Measurements from ENCODE around the gene ZNF555. TPM values are rescaled to one million over a fixed set of nuclear protein-coding genes. Genes with fewer than 3 reads are reported as not detected.
"Not testable (repeated sequence)": the region's sequence is repeated elsewhere in the genome, so short reads cannot be mapped to it uniquely, and the experiment has no call there.

The ZNF555 gene
- 2.9 TPM for polyA plus RNA-seq (2013, experiment 1 of 2)
- 3.0 TPM for polyA plus RNA-seq (2013, experiment 2 of 2)

DNA sequence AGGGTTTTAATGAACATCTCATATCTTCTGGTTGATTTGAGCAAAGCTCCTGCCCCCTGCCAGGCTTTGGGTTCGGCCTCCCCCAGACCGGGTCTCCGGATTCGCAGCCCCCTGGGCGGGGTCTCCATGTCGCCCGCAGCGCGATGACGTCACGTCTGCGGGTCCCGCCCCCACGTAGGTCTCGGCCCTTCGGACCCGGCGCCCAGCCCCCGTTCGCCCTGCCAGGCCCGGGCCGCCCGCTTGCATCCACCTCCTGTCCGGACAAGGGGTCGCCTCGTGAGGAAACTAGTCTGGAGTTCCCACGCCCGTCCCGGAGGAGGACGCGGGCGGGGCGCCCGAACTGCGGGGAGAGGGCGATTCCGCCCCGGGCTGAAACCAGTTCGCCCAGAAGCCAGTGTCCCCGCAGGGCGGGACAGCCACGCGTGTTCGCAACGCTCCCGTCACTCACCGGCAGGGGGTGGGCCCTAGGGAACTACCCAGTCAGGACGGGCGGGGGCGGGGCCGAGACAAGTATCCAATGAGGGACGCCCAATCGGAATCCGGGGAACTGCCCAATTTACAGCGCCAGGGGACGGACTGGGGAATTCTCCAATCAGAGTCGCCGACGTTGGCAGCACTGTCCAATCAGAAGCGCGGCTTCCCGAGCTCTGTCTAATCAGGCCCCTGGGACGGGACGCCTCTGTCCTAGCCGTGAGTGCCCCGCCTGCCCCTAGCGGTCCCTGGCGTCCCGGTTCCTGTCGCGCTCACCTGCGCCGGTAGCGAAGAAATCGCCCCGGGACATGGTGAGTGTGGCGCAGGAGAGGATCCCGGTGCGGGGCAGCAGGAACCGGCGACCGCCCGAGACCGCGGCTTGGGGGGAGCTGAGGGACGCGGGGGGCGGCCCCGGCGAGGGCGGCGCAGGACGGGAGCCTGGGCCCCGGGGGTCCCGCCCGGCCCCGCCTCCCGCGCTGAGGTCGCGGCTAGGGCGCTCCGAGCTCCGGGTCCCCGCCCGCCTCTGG lies at the start of gene ZNF555:
ZNF555 (plus strand) TSS at position 682 of the 998 bp plus-strand sequence; CDS start at position 780, 98 bp downstream.
- peak within 1 kb of the TSS; percentile 15 for H2BK15ac ChIP-seq (ENCODE audit: low read depth, poor library complexity, severe bottlenecking)
- peak within 1 kb of the TSS; percentile 84 for H3K27ac ChIP-seq (ENCODE audit: low read length, poor library complexity, severe bottlenecking)
- H3K4ac ChIP-seq (ENCODE audit: low read depth in 1 of 2, low read length in 2 of 2): peak within 1 kb of the TSS in 1 of 2 experiments; percentile 81
- peak; percentile 99 for DNase-seq
- under 1% methylated on average over 76 of the region's 106 CpGs for WGBS
- H3K4me1 ChIP-seq (ENCODE audit: control insufficient read depth, insufficient read depth, low read depth, low read length): peaks cover 8% of the 10 kb centered on the region
- H3K9ac ChIP-seq (ENCODE audit: low read length): peak within 1 kb of the TSS; percentile 87
- peak within 1 kb of the TSS in 1 of 2 experiments; percentile 19 for H2BK12ac ChIP-seq (ENCODE audit: low read length in 2 of 2)
- H2AK5ac ChIP-seq (ENCODE audit: low read length, severe bottlenecking): no peak within 1 kb of the TSS
- H3K79me1 ChIP-seq (replicated peaks; ENCODE audit: low read length, poor library complexity, severe bottlenecking): peaks cover 22% of the 10 kb centered on the region
- H2BK5ac ChIP-seq (ENCODE audit: low read depth, low read length, poor library complexity, severe bottlenecking): no peak within 1 kb of the TSS
- peak within 1 kb of the TSS in 1 of 2 experiments; percentile 87 for H3K23ac ChIP-seq (ENCODE audit: low read length in 2 of 2)
- peaks cover 11 to 13% of the 10 kb centered on the region in 2 experiments for H3K36me3 ChIP-seq (ENCODE audit: control insufficient read depth in 1 of 2, insufficient read depth in 2 of 2, low read depth in 1 of 2, low read length in 2 of 2)
- H3K9me3 ChIP-seq (ENCODE audit: control insufficient read depth, low read length): peaks cover 27% of the 10 kb centered on the region
- peak within 1 kb of the TSS; percentile 77 for H4K91ac ChIP-seq (ENCODE audit: low read length)
- peak within 1 kb of the TSS; percentile 71 to 88 for H3K18ac ChIP-seq (ENCODE audit: low read depth in 1 of 2, low read length in 2 of 2)
- peak within 1 kb of the TSS in 1 of 2 experiments; percentile 75 for H3K14ac ChIP-seq (ENCODE audit: low read length in 2 of 2)
- H4K8ac ChIP-seq (ENCODE audit: low read length): peak within 1 kb of the TSS; percentile 93
- peak within 1 kb of the TSS; percentile 59 for H2BK120ac ChIP-seq (ENCODE audit: low read depth, low read length)
- H3K4me2 ChIP-seq (ENCODE audit: low read length, poor library complexity, severe bottlenecking): peak within 1 kb of the TSS; percentile 96
- no peaks in the 10 kb centered on the region for H3K27me3 ChIP-seq (ENCODE audit: control insufficient read depth in 1 of 2, insufficient read depth in 1 of 2, low read length in 2 of 2)
- peak within 1 kb of the TSS; percentile 95 for H2AFZ ChIP-seq (ENCODE audit: low read depth, low read length)
- peak within 1 kb of the TSS; percentile 83 to 97 for H3K4me3 ChIP-seq (ENCODE audit: insufficient read depth in 1 of 2, low read depth in 1 of 2, low read length in 2 of 2)

DNA sequence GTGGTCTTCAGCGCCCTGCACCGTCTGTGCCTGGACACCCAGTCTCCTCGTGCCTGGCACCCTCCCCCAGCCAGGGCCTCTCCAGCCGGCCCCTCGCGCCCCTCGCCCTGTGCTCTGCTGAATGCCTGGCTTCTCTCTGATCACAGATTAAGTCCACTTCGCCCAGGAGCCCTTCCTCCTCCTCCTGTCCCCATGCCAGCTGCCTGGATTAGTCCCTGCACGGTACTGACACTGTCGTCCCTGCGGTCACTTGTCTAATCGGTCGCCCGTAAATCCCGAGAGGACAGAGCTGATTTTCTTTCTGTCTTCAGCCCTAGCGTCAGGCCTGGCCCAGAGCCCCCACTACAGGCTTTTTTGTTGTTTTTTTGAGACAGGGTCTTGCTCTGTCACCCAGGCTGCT lies 49.4 kb upstream of the ZNF555 start:
- H2BK15ac ChIP-seq (ENCODE audit: low read depth, poor library complexity, severe bottlenecking): no peak overlapping the region
- no peak overlapping the region for H3K9ac ChIP-seq (ENCODE audit: low read length)
- H3K23ac ChIP-seq (ENCODE audit: low read length in 2 of 2): no peak overlapping the region
- H3K27ac ChIP-seq (ENCODE audit: low read length, poor library complexity, severe bottlenecking): no peak overlapping the region
- DNase-seq: no peak
- peaks cover 45 to 81% of the 10 kb centered on the region in 2 experiments for H3K36me3 ChIP-seq (ENCODE audit: control insufficient read depth in 1 of 2, insufficient read depth in 2 of 2, low read depth in 1 of 2, low read length in 2 of 2)
- H2AFZ ChIP-seq (ENCODE audit: low read depth, low read length): no peak overlapping the region
- H3K14ac ChIP-seq (ENCODE audit: low read length in 2 of 2): no peak overlapping the region
- H3K79me1 ChIP-seq (replicated peaks; ENCODE audit: low read length, poor library complexity, severe bottlenecking): peaks cover 57% of the 10 kb centered on the region
- no peak overlapping the region for H2BK120ac ChIP-seq (ENCODE audit: low read depth, low read length)
- H3K9me3 ChIP-seq (ENCODE audit: control insufficient read depth, low read length): no peaks in the 10 kb centered on the region
- no peaks in the 10 kb centered on the region for H3K27me3 ChIP-seq (ENCODE audit: control insufficient read depth in 1 of 2, insufficient read depth in 1 of 2, low read length in 2 of 2)
- no peak overlapping the region for H3K4me3 ChIP-seq (ENCODE audit: insufficient read depth in 1 of 2, low read depth in 1 of 2, low read length in 2 of 2)
- H2BK12ac ChIP-seq (ENCODE audit: low read length in 2 of 2): no peak overlapping the region
- H3K4me2 ChIP-seq (ENCODE audit: low read length, poor library complexity, severe bottlenecking): no peak overlapping the region
- H4K91ac ChIP-seq (ENCODE audit: low read length): no peak overlapping the region
- H3K4me1 ChIP-seq (ENCODE audit: control insufficient read depth, insufficient read depth, low read depth, low read length): peaks cover 5% of the 10 kb centered on the region
- no peak overlapping the region for H3K4ac ChIP-seq (ENCODE audit: low read depth in 1 of 2, low read length in 2 of 2)
- 94% methylated on average over 16 of the region's 16 CpGs for WGBS
- H3K18ac ChIP-seq (ENCODE audit: low read depth in 1 of 2, low read length in 2 of 2): no peak overlapping the region
- H2BK5ac ChIP-seq (ENCODE audit: low read depth, low read length, poor library complexity, severe bottlenecking): no peak overlapping the region
- no peak overlapping the region for H2AK5ac ChIP-seq (ENCODE audit: low read length, severe bottlenecking)
- H4K8ac ChIP-seq (ENCODE audit: low read length): no peak overlapping the region

DNA sequence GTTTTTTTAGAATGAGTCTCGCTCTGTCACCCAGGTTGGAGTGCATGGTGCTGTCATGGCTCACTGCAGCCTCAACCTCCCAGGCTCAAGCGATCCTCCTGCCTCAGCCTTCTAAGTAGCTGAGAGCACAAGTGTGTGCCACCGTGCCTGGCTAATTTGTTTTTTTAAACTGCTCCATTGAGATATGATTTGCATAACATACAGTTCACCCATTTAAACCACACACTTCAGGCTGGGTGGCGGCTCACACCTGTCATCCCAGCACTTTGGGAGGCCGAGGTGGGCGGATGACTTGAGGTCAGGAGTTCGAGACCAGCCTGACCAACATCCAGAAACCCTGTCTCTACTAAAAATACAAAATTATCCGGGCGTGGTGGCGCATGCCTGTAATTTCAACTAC lies 48.6 kb upstream of the ZNF555 start:
- not testable (repeated sequence) for H3K9ac ChIP-seq (ENCODE audit: low read length); H2BK15ac ChIP-seq (ENCODE audit: low read depth, poor library complexity, severe bottlenecking); H3K27me3 ChIP-seq (ENCODE audit: control insufficient read depth in 1 of 2, insufficient read depth in 1 of 2, low read length in 2 of 2); H2BK5ac ChIP-seq (ENCODE audit: low read depth, low read length, poor library complexity, severe bottlenecking); H2BK12ac ChIP-seq (ENCODE audit: low read length in 2 of 2); H4K8ac ChIP-seq (ENCODE audit: low read length); H3K4me1 ChIP-seq (ENCODE audit: control insufficient read depth, insufficient read depth, low read depth, low read length); H3K27ac ChIP-seq (ENCODE audit: low read length, poor library complexity, severe bottlenecking); H2BK120ac ChIP-seq (ENCODE audit: low read depth, low read length); H3K18ac ChIP-seq (ENCODE audit: low read depth in 1 of 2, low read length in 2 of 2); H2AFZ ChIP-seq (ENCODE audit: low read depth, low read length); H3K23ac ChIP-seq (ENCODE audit: low read length in 2 of 2); H3K4me3 ChIP-seq (ENCODE audit: insufficient read depth in 1 of 2, low read depth in 1 of 2, low read length in 2 of 2); H3K4ac ChIP-seq (ENCODE audit: low read depth in 1 of 2, low read length in 2 of 2); H3K4me2 ChIP-seq (ENCODE audit: low read length, poor library complexity, severe bottlenecking); H2AK5ac ChIP-seq (ENCODE audit: low read length, severe bottlenecking); DNase-seq; H4K91ac ChIP-seq (ENCODE audit: low read length); H3K14ac ChIP-seq (ENCODE audit: low read length in 2 of 2); H3K9me3 ChIP-seq (ENCODE audit: control insufficient read depth, low read length)
- WGBS: 98% methylated on average over 10 of the region's 10 CpGs
- peaks cover 52 to 86% of the 10 kb centered on the region in 2 experiments for H3K36me3 ChIP-seq (ENCODE audit: control insufficient read depth in 1 of 2, insufficient read depth in 2 of 2, low read depth in 1 of 2, low read length in 2 of 2)
- peaks cover 59% of the 10 kb centered on the region for H3K79me1 ChIP-seq (replicated peaks; ENCODE audit: low read length, poor library complexity, severe bottlenecking)

DNA sequence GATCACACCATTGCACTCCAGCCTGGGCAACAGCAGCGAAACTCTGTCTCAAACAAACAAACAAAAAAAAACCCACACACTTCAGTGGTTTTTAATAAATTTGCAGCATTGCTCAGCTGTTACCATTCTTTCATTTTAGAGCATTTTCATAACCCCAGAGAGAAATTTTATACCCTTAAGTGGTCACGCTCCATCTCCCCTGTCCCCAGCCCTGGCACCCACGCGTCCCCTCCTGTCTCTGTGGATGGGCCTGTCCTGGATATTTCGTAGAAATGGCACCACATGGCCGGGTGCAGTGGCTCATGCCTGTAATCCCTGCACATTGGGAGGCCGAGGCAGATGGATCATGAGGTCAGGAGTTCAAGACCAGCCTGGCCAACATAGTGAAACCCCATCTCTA lies 48.1 kb upstream of the ZNF555 start:
- no peak for DNase-seq
- H3K9ac ChIP-seq (ENCODE audit: low read length): no peak overlapping the region
- peaks cover 53 to 90% of the 10 kb centered on the region in 2 experiments for H3K36me3 ChIP-seq (ENCODE audit: control insufficient read depth in 1 of 2, insufficient read depth in 2 of 2, low read depth in 1 of 2, low read length in 2 of 2)
- H3K14ac ChIP-seq (ENCODE audit: low read length in 2 of 2): no peak overlapping the region
- no peak overlapping the region for H2BK15ac ChIP-seq (ENCODE audit: low read depth, poor library complexity, severe bottlenecking)
- H2BK120ac ChIP-seq (ENCODE audit: low read depth, low read length): no peak overlapping the region
- no peak overlapping the region for H3K4me3 ChIP-seq (ENCODE audit: insufficient read depth in 1 of 2, low read depth in 1 of 2, low read length in 2 of 2)
- H3K23ac ChIP-seq (ENCODE audit: low read length in 2 of 2): no peak overlapping the region
- H3K27me3 ChIP-seq (ENCODE audit: control insufficient read depth in 1 of 2, insufficient read depth in 1 of 2, low read length in 2 of 2): no peaks in the 10 kb centered on the region
- no peak overlapping the region for H3K4ac ChIP-seq (ENCODE audit: low read depth in 1 of 2, low read length in 2 of 2)
- no peak overlapping the region for H2AK5ac ChIP-seq (ENCODE audit: low read length, severe bottlenecking)
- H3K4me1 ChIP-seq (ENCODE audit: control insufficient read depth, insufficient read depth, low read depth, low read length): peaks cover 5% of the 10 kb centered on the region
- H2BK5ac ChIP-seq (ENCODE audit: low read depth, low read length, poor library complexity, severe bottlenecking): no peak overlapping the region
- no peak overlapping the region for H4K91ac ChIP-seq (ENCODE audit: low read length)
- H3K9me3 ChIP-seq (ENCODE audit: control insufficient read depth, low read length): no peaks in the 10 kb centered on the region
- H4K8ac ChIP-seq (ENCODE audit: low read length): no peak overlapping the region
- no peak overlapping the region for H3K4me2 ChIP-seq (ENCODE audit: low read length, poor library complexity, severe bottlenecking)
- no peak overlapping the region for H2AFZ ChIP-seq (ENCODE audit: low read depth, low read length)
- WGBS: 98% methylated on average over 7 of the region's 7 CpGs
- no peak overlapping the region for H3K27ac ChIP-seq (ENCODE audit: low read length, poor library complexity, severe bottlenecking)
- peaks cover 58% of the 10 kb centered on the region for H3K79me1 ChIP-seq (replicated peaks; ENCODE audit: low read length, poor library complexity, severe bottlenecking)
- no peak overlapping the region for H2BK12ac ChIP-seq (ENCODE audit: low read length in 2 of 2)
- H3K18ac ChIP-seq (ENCODE audit: low read depth in 1 of 2, low read length in 2 of 2): no peak overlapping the region
